GM18502 (cell line): ENCODE measurements around the gene CALML4.
"Not testable (repeated sequence)": the region's sequence is repeated elsewhere in the genome, so short reads cannot be mapped to it uniquely, and the experiment has no call there.

Experiments used
- ATAC-seq: cut with Tn5 transposase; IDR thresholded peaks from one replicate; pipeline ENCODE4 v1.9.1; 2021; ENCODE audit warnings: mild to moderate bottlenecking; ENCODE audit not compliant: unreplicated experiment, poor library complexity

CALML4 gene

DNA sequence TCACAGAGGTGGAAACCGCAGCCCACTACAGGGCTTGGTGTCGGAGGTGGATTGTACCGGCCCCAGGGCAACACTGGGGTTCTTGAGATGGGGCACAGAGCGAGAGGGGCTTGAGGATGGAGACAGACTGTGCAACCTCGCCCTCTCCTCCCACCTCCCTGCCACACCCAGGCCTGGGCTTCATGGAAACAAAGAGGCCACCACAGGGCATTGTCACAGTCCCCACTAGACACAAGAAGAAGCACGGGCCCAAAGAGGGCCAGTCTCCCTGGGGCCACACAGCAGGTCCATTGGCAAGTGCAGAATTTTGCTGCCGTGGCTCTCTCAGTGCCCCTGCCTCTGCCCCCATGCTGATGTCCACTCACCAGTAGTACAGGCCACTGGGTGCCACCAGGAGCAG lies 4.1 kb upstream of the CALML4 start:
- no peak for ATAC-seq

GRCh38 chr15:68208636-68209240 lies 3.6 kb upstream of the CALML4 start:
- ATAC-seq: no peak

DNA sequence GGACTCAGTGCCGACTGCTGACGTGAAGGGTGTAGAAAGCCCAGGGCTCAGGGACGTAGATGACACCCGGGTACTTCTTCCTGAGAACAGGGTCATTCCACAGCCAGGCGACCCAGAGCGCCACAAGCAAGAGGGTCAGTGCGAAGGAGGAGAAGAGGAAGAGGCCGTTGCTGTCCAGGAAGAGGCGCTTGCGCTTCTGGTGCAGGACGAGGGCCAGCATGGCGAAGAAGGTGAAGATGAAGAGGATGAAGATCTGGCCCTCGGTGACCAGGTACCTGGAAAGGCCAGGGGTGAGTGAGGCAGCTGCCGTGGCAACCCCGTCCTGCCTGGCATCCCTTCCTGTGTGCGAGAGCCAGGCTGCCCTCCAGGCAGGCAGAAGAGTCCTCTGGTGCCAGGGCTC lies 3.0 kb upstream of the CALML4 start:
- ATAC-seq: no peak

DNA sequence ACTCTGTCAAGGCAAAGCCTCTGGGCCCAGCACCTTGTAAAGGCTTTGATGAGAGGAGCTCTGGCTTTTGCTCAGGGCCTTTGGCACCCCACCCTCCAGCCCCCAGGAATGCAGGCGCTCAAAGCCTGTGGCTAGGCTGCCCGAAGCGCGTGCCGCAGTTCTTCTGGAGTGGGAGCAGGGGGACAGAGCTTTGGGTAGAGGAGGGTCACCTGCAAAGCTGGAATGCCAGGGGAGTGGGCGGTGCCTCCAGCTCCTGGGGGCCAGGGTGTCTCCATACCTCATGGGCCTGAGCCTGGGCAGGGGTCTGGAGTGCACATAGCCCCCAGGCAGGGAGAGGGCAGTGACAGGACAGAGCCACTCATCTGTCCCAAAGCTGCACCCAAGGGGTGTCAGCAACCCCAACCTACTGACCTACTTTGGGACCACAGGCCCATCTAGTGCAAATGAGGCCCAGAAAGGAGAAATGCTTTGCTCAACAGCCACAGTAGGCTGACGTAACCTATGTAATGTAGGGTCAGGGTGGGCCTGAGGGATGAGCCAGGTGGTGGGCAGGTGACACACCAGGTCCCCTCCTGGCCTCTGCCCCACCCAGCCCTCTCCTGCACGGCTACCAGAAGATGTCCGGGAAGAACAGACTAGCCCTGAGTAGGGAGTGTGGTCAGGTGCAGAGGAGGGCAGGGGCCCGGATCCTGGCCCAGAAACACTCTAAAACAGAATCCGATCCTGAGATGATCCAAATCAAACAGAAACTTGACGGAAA lies 2.2 kb upstream of the CALML4 start:
- no peak for ATAC-seq

DNA sequence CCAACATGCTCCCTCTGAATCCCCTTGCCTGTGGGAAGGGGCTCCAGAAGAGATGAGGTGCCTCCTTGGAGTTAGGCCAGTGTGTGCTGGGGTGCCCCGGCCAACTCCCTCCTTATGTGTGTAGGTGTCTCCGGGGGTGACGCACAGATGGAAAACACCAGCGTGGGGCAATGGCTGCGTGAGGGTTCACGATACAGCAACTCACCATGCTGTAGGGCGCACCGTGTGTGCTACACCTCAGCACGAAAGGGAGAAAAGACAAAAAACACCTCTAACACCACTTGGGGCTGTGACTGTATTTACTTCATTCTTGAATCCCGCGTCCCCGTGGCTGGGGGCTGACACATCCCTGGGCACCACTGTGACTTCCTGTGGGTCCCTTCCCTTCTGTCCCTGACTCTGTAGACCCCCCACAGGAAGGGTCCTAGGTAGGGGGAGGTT lies 1.6 kb upstream of the CALML4 start:
- ATAC-seq: no peak

- no peak for ATAC-seq
These were observed 915 bp upstream of the CALML4 start for GRCh38 chr15:68205954-68206539.

- no peak for ATAC-seq
These were observed 419 bp upstream of the CALML4 start for GRCh38 chr15:68205558-68205944.

DNA sequence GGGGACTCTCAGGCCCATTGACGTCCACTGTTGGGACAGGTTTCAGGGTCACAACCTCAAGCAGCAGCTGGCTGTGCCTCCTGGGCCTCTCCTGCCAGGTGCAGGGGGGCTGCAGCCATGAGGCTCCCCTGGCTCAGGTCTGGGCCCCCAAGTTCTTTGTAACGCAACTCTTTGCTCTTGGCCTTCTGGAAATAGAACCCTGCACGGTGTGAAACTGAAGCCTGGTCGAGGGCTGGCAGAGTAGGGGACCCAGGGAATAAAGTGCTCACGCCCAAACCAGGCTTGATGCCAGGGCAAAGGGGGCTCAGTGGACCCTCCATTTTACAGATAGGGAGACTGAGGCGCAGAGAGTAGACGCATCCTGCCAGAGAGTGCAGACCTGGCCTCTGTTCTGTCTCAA lies 771 bp downstream of the CALML4 start:
- ATAC-seq: no peak

GRCh38 chr15:68203956-68204355 lies 1.2 kb downstream of the CALML4 start:
- no peak for ATAC-seq

DNA sequence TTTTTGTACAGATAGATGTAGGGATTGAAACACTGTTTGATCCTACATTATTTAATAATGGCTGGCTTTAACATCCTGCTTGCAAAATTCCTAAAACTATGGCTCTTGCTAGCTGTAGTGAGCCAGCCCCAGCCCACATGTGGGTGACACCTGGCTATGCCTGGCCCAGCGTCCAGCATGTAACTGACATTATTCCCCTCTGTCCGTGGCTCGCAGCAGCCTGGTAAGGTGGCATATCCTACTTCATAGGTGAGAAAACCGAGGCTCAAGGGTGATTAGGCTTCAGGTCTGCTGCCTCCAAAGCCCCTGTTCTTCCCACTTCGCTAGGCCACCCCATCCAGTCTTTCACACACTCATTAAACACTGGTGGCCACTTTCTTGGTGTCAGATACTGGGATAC lies 1.6 kb downstream of the CALML4 start:
- ATAC-seq: no peak

DNA sequence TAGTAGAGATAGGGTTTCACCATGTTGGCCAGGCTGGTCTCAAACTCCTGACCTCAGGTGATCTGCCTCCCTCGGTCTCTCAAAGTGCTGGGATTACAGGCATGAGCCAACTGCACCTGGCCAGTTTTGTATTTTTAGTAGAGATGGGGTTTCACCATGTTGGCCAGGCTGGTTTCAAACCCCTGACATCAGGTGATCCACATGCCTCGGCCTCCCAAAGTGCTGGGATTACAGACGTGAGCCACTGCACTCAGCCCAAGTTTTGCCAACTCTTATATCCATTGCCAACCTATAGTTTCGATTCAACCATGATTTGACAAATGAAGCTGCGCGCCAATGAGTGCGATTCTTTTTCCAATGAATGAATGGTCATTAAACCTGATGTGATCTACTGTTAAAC lies 2.1 kb downstream of the CALML4 start:
- ATAC-seq: not testable (repeated sequence)

GRCh38 chr15:68201879-68202261 lies 3.3 kb downstream of the CALML4 start:
- ATAC-seq: no peak

GRCh38 chr15:68201153-68201878 lies 3.8 kb downstream of the CALML4 start:
- no peak for ATAC-seq

DNA sequence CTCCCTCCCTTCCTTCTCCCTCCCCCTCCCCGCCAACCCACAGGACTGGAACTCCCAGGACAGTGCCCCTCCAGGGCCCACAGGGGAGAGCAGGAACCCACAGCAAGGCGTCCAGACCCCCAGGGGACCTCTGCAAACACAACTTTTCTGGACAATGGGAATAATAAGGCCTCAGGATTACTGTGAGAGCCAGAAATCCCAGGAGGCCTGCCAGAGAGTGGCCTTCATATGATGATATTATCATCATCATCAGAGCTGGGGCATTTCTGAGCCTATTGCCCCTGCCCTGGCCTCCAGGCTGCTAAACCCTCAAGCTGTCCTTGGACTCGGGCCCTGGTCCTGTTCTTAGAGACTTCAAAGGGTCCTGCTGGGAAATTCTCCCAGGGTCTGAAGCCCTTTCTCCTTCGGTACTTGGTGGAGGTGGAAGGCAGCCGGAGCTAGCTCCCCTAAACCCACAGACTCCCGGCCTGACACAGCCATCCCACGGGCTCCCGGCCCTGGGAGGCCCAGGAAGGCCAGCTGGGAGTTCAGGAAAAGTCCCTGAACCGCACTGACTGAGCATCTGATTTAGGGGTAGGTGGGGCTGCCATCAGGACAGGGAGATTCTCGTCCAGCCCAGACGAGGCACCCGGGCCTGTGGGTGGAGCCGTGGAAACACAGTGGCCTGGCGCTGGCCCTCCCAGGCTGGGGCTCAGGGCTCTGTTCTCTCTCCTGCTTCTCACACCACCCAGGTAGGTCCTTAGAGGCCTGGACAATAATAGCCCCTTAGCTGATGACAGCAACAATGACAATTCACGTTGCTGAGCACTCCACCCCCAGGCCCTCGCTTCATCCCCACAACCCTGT lies 4.9 kb downstream of the CALML4 start:
- ATAC-seq: no peak

DNA sequence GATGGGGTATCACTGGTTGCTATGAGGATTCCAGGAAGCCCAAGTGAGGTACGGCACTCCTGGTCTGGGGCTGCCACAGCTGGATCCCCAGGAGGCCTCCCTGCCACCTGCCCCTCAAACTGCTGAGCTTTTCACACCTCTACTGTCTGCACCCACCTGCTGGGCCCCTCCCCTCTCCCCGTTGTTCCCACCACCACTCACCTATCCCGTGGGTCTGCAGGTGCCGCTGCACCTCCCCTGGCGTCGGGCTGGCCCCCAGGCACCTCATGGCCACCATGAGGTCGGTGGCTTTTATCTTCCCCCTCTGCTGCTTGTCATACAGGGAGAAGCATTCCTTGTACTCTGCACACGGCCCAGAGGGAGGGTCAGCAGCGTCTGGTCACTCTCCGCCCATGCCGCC lies 5.8 kb downstream of the CALML4 start:
- no peak for ATAC-seq

DNA sequence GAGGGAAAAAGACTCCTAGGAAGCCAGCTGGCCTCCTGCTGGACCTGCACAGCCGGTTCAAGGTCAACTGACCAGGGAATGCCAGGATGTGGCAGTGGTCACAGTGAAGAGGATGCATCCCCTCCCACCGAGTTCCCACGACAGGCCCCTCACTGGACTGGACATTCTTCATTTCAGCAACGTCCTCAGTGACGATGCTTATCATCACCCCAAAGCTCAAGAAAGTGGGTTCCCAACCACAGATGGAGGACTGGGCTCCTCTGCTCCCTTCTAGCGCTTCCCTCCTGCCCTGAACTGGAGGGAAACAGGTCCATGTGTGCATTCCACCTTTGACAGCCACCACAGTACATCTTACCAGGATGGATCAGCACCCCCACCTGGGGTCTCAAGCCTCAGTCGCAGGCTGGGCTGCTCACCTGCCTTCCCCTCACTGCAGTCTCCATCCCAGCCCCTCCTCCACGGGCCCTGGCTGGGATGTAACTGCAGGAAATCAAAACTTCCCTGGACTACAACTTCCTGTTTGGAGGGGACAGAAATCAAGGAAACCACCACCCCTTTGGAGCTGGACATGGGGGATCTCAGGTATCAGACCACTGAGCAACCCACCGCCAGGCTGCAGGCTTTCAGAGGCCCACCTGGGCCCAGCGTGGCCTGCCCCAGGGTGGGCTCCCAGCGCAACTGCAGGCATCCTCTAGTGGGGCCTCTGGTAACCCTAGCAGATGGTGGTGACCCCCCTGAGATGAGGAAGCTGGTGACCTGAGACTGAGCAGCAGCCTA lies 7.3 kb downstream of the CALML4 start:
- no peak for ATAC-seq

GRCh38 chr15:68197170-68197492 lies 8.0 kb downstream of the CALML4 start:
- no peak for ATAC-seq

- no peak for ATAC-seq
These were observed 8.5 kb downstream of the CALML4 start for GRCh38 chr15:68196445-68197169.
